Pancreas (tissue), 10 donors: ENCODE measurements around the gene CD46. TPM values are rescaled to one million over a fixed set of nuclear protein-coding genes. Genes with fewer than 3 reads are reported as not detected.
"Not testable (repeated sequence)": the region's sequence is repeated elsewhere in the genome, so short reads cannot be mapped to it uniquely, and the experiment has no call there.

Source experiments
- ATAC-seq, 4 donors: fragments of 200-7000 bp; cut with Tn5 transposase; one replicate each; pipeline versions ENCODE4 v1.8.0 to v1.9.1; 2020; ENCODE audit warnings: mild to moderate bottlenecking in 4 of 4, moderate library complexity in 4 of 4
- DNase-seq, 6 donors: peaks; one replicate each; pipeline ENCODE4 v3.0.0-alpha.2; 2020
- FAIRE-seq: peaks from 2 replicates; lab custom pipeline; 2012; peaks lifted over from hg19 to GRCh38; lab: Jason Lieb, UNC
- H3K27ac ChIP-seq, 4 donors: fragments of 200-600 bp; sonication (generic); 1 replicate in 3 of 4; 2 replicates in 1 of 4; pipeline versions ENCODE4 v1.5.0 to v1.8.0; 2020
- H3K27me3 ChIP-seq, 4 donors: fragments of 200-600 bp; one replicate each; pipeline ENCODE4 v1.8.0; 2021
- H3K36me3 ChIP-seq, 3 donors: fragments of 200-600 bp; sonication (generic) in 1 of 3; one replicate each; pipeline versions ENCODE4 v1.5.0 to v1.8.0; 2020 to 2021
- H3K4me1 ChIP-seq, 3 donors: fragments of 200-600 bp; one replicate each; pipeline ENCODE4 v1.8.0; 2021
- H3K4me3 ChIP-seq, 4 donors: fragments of 200-600 bp; sonication (generic) in 2 of 4; one replicate each; pipeline versions ENCODE4 v1.5.0 to v1.8.0; 2020 to 2021
- H3K9me3 ChIP-seq, 4 donors: fragments of 200-600 bp; one replicate each; pipeline ENCODE4 v1.8.0; 2021
- WGBS, 2 donors: extraction: QIAGEN DNeasy Blood & Tissue Kit; methylation state at CpG; one replicate each; pipeline ENCODE4 v1.1.7; 2013; 5-methylcytosine and 5-hydroxymethylcytosine counted together
- intact Hi-C, 3 donors: fragments of 100-400 bp; cut with DNase I; formaldehyde crosslinking; loops; one replicate each; pipeline versions ENCODE4 v1.11.1 to v1.14.2; 2022
- polyA plus RNA-seq, 2 donors: library from polyadenylated mRNA; stranded (reverse); fragments of 200-250 nt; gene quantifications; one replicate each; pipeline ENCODE4 v1.2.3, GENCODE V29; 2013
- total RNA-seq, 6 donors: library from RNA; stranded (reverse); fragmentation: NEBNext Ultra II Directional in 4 of 6; extraction: Animal tissue kit (Norgen Biotek cat#: 25700) in 4 of 6; gene quantifications; one replicate each; pipeline versions ENCODE4 v1.2.1 to v1.2.4, GENCODE V29; 2021 to 2023
- TF ChIP-seq, protein P1 (sequence below), 4 donors: fragments of 200-600 bp; sonication (generic) in 3 of 4; IDR thresholded peaks; one replicate each; pipeline versions ENCODE4 v1.5.0 to v1.8.0; 2021; ENCODE audit warnings: antibody characterized with exemption in 4 of 4
- donor health status: healthy with polysubstance abuse.
- donor health status: DM: no; HTN: no; CAD: no; lungs with moderate emphysema.
- donor health status: DM: no; HTN: no; CAD: no.
- donor health status: control.
- donor health status: control.
- donor health status: Bipolar disorder and iron deficiency.
- donor health status: DM: yes; HTN: yes; CAD: no.
- donor health status: DM: no; HTN: no; CAD: no.
- donor health status: DM: no; HTN: no; CAD: no.
- donor health status: DM: yes; HTN: yes; CAD: no.

The CD46 gene
- total and polyA plus RNA-seq, 8 donors: 59.8 to 172 (median 116) TPM

DNA sequence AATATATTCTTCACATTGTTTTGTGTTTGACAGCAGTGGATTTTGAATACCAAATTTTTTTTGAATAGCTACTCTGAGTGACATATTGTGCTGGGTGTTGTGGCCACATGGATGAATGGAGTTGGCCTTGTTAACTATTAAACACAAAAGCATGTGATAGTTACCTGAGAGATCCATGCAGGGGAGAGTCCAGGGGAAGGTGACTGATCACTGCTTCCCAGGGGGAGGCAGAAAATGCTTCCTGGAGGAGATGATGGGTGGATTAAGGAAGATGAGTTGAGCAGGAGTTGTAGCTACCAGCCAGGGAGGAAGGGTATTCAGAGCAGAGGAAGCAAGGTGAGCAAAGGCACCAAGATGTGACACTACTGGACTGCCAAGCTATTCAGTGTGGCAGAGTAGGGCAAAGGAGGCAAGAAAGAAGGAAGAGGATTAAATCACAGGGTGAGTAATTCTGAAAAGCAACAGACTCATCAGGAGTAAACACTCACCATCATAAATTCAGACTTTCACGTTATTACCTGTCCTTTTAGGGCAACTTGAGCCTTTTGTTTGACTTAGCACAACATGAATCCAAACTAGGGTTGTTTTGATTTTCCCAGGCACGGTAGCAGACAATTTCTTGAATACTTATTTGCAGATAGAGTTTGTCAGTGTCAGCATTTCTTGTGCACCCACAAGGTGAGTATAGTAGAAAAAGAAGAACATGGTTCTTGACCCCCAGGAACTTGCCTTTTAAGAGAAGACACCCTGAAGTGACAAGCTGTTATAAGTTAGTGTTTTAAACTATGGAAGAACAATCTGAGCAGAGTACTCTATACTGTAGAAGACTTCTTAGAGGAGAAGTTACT, 4.2 kb downstream of the CD46 start:
- TF ChIP-seq, protein P1, sequence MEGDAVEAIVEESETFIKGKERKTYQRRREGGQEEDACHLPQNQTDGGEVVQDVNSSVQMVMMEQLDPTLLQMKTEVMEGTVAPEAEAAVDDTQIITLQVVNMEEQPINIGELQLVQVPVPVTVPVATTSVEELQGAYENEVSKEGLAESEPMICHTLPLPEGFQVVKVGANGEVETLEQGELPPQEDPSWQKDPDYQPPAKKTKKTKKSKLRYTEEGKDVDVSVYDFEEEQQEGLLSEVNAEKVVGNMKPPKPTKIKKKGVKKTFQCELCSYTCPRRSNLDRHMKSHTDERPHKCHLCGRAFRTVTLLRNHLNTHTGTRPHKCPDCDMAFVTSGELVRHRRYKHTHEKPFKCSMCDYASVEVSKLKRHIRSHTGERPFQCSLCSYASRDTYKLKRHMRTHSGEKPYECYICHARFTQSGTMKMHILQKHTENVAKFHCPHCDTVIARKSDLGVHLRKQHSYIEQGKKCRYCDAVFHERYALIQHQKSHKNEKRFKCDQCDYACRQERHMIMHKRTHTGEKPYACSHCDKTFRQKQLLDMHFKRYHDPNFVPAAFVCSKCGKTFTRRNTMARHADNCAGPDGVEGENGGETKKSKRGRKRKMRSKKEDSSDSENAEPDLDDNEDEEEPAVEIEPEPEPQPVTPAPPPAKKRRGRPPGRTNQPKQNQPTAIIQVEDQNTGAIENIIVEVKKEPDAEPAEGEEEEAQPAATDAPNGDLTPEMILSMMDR (IDR thresholded peaks at IDR 0.05): no peak
- 12 to 16% methylated on average over 2 of the region's 2 CpGs for WGBS, 2 donors
- no peak for DNase-seq
- no peak for FAIRE-seq
- ATAC-seq: peak in 1 of 4 donors; percentile 5
- H3K36me3 ChIP-seq: peaks cover 0 to 24% (median 0%) of the 10 kb centered on the region in 3 donors
- H3K4me3 ChIP-seq: no peak overlapping the region
- H3K9me3 ChIP-seq: no peaks in the 10 kb centered on the region
- no peaks in the 10 kb centered on the region for H3K27me3 ChIP-seq
- intact Hi-C loops: no loop called here
- peaks cover 9 to 31% (median 28%) of the 10 kb centered on the region in 3 donors for H3K4me1 ChIP-seq
- peak overlapping the region in 2 of 4 donors; percentile 64 to 92 for H3K27ac ChIP-seq

DNA sequence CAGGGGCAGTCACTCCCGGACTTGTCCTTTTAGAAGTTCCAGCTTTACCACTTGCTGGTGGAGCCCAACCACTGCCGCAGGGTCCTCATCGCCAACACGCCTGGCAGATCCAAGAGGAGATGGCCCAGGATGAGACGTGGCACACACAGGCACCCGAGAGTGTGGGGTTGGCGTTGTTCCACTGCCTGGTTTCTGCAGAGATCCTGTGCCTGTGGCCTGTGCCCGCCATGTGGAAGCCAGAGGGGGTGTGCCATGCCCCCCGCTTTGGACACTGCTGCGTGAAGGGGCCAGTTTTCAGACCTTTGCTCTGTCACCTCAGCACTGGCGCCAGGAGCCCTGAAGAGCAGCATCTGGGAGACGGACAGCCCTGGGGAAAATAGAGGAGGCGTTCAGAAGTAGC, 10.8 kb downstream of the CD46 start:
- Histone ChIP-seq H3K9me3 (no peaks in the 10 kb centered on the region), H3K4me1 (no peaks in the 10 kb centered on the region), H3K4me3 (no peak overlapping the region), H3K27ac (no peak overlapping the region), H3K36me3 (peaks cover 0 to 56% (median 10%) of the 10 kb centered on the region in 3 donors), H3K27me3 (no peaks in the 10 kb centered on the region)
- 94 to 95% methylated on average over 13 of the region's 13 CpGs for WGBS, 2 donors
- DNase-seq (peak in 1 of 6 donors; percentile 62), ATAC-seq (peak in 1 of 4 donors; percentile 38), FAIRE-seq (no peak)
- TF ChIP-seq, protein P1 (IDR thresholded peaks at IDR 0.05): no peak
- intact Hi-C loops: no loop called here

- H3K4me1 ChIP-seq: no peaks in the 10 kb centered on the region
- H3K27me3 ChIP-seq: no peaks in the 10 kb centered on the region
- peaks cover 0 to 51% (median 10%) of the 10 kb centered on the region in 3 donors for H3K36me3 ChIP-seq
- H3K27ac ChIP-seq: no peak overlapping the region
- peak in 2 of 4 donors; percentile 27 to 29 for ATAC-seq
- WGBS, 2 donors: 93 to 96% methylated on average over 10 of the region's 10 CpGs
- intact Hi-C loops: no loop called here
- H3K9me3 ChIP-seq: no peaks in the 10 kb centered on the region
- peak in 1 of 6 donors; percentile 53 for DNase-seq
- no peak for FAIRE-seq
- TF ChIP-seq, protein P1 (IDR thresholded peaks at IDR 0.05): no peak
- H3K4me3 ChIP-seq: no peak overlapping the region
Measured at GRCh38 chr1:207763091-207763490, 11.2 kb downstream of the CD46 start.

DNA sequence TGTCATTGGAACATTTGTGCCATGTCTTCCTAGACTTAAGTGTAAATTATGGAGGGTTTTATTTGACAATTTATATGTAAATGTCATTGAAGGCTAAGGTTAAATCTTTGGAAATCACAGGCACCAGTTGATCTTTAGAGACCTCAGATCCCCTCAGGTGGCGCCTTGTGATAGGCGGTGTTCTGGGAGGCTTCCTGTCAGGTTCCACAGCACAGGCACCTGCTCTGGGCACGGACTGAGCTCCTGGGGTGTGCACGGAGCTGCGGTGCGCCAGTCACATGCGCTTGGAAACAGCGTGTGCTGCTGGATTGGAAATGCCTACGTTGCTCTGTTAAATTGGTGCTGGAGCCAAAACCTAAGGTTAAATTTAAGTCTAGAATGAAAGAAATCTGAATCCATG, 12.1 kb downstream of the CD46 start:
- no peak for ATAC-seq
- WGBS, 2 donors: 88 to 91% methylated on average over 9 of the region's 9 CpGs
- TF ChIP-seq, protein P1 (IDR thresholded peaks at IDR 0.05): no peak
- H3K27me3 ChIP-seq: no peaks in the 10 kb centered on the region
- peak in 1 of 6 donors; percentile 31 for DNase-seq
- no peaks in the 10 kb centered on the region for H3K4me1 ChIP-seq
- peaks cover 0 to 47% (median 10%) of the 10 kb centered on the region in 3 donors for H3K36me3 ChIP-seq
- H3K9me3 ChIP-seq: no peaks in the 10 kb centered on the region
- FAIRE-seq: no peak
- H3K27ac ChIP-seq: no peak overlapping the region
- intact Hi-C loops: no loop called here
- no peak overlapping the region for H3K4me3 ChIP-seq

DNA sequence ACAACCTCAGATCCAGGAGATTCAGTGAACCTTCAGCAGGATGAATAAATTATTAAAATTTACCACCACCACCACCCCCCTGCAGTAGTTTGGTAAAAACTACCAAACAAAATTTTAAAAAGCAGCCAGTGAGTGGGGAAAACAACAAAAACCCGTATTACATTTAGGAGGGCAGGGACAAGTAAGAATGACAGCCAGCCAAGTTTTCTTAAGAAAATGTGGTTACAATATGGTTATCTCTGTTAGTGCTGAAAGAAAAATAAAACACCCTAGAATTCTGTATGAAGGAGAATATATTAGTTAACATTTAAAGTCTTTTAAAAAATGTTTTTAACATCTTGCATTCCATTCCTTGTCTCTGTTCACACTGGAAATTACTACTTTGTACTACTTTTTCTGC, 14.7 kb downstream of the CD46 start:
- Histone ChIP-seq H3K4me1 (no peaks in the 10 kb centered on the region), H3K9me3 (no peaks in the 10 kb centered on the region), H3K36me3 (peaks cover 0 to 40% (median 10%) of the 10 kb centered on the region in 3 donors), H3K27me3 (no peaks in the 10 kb centered on the region), H3K27ac (no peak overlapping the region), H3K4me3 (no peak overlapping the region)
- TF ChIP-seq, protein P1 (IDR thresholded peaks at IDR 0.05): no peak
- FAIRE-seq (no peak), DNase-seq (no peak), ATAC-seq (no peak)
- 67 to 72% methylated on average over 1 of the region's 1 CpG for WGBS, 2 donors
- intact Hi-C loops: no loop called here

DNA sequence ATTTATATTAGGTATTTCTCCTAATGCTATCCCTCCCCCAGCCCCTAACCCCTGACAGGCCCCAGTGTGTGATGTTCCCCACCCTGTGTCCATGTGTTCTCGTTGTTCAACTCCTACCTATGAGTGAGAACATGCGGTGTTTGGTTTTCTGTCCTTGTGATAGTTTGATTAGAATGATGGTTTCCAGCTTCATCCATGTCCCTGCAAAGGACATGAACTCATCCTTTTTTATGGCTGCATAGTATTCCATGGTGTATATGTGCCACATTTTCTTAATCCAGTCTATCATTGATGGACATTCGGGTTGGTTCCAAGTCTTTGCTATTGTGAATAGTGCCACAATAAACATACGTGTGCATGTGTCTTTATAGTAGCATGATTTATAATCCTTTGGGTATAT, 18.7 kb downstream of the CD46 start:
- H3K36me3 ChIP-seq, FAIRE-seq, intact Hi-C loops, H3K4me3 ChIP-seq, H3K27me3 ChIP-seq, DNase-seq, ATAC-seq, H3K4me1 ChIP-seq, H3K9me3 ChIP-seq, H3K27ac ChIP-seq: not testable (repeated sequence)
- 97 to 100% methylated on average over 3 of the region's 4 CpGs for WGBS, 2 donors

- FAIRE-seq, H3K27me3 ChIP-seq, intact Hi-C loops, H3K36me3 ChIP-seq, H3K4me1 ChIP-seq, H3K9me3 ChIP-seq: not testable (repeated sequence)
- Histone ChIP-seq H3K4me3 (peak overlapping the region in 2 of 4 donors; percentile 2 to 3), H3K27ac (peak overlapping the region in 3 of 4 donors; percentile 47 to 68 (median 57))
- 37 to 44% methylated on average over 9 of the region's 9 CpGs for WGBS, 2 donors
- DNase-seq (peak; percentile 58 to 75 (median 70)), ATAC-seq (peak; percentile 87 to 96 (median 92))
Measured at GRCh38 chr1:207776045-207776444, 24.2 kb downstream of the CD46 start.
